Ovary (tissue), 9 donors: Measurements from ENCODE around the gene PFKFB4. TPM values are rescaled to one million over a fixed set of nuclear protein-coding genes. Genes with fewer than 3 reads are reported as not detected.

ENCODE experiments used
- DNase-seq, 5 donors: peaks; one replicate each; pipeline ENCODE4 v3.0.0-alpha.2; 2019 to 2020
- H3K27ac ChIP-seq, 2 donors: fragments of 200-600 bp; one replicate each; pipeline versions ENCODE4 v1.5.1 to v1.8.0; 2019 to 2022
- H3K27me3 ChIP-seq: fragments of 200-600 bp; one replicate; pipeline ENCODE4 v1.8.0; 2022
- H3K36me3 ChIP-seq: fragments of 200-600 bp; sonication (generic); one replicate; pipeline ENCODE4 v1.5.1; 2019
- H3K4me1 ChIP-seq: one replicate; pipeline ENCODE4 v1.8.1; 2013; ENCODE audit warnings: mild to moderate bottlenecking, moderate library complexity; ENCODE audit not compliant: insufficient read depth
- H3K4me3 ChIP-seq: fragments of 200-600 bp; sonication (generic); one replicate; pipeline ENCODE4 v1.5.1; 2017
- H3K9me3 ChIP-seq, 2 donors: fragments of 200-600 bp in 1 of 2; sonication (generic) in 1 of 2; one replicate each; pipeline versions ENCODE4 v1.5.1 to v1.8.1; 2013 to 2019; ENCODE audit warnings: mild to moderate bottlenecking in 1 of 2, moderate library complexity in 1 of 2
- EP300 ChIP-seq: sonication (generic); formaldehyde crosslinking; IDR thresholded peaks from one replicate; pipeline ENCODE4 v1.6.1; 2017; ENCODE audit warnings: antibody characterized with exemption
- POLR2A ChIP-seq: fragments of 450-650 bp; IDR thresholded peaks from one replicate; pipeline ENCODE4 v1.6.1; 2017; ENCODE audit warnings: antibody characterized with exemption, mild to moderate bottlenecking, moderate library complexity
- WGBS, 3 donors: extraction: QIAGEN DNeasy Blood & Tissue Kit in 1 of 3; methylation state at CpG; one replicate each; pipeline versions ENCODE4 v1.1.5 to v1.1.7; 2013 to 2017; 5-methylcytosine and 5-hydroxymethylcytosine counted together
- intact Hi-C, 4 donors: fragments of 100-400 bp; cut with DNase I; formaldehyde crosslinking; loops; one replicate each; pipeline versions ENCODE4 v1.11.0 to v1.15.1; 2022 to 2023
- polyA plus RNA-seq, 2 donors: library from polyadenylated mRNA; stranded (reverse); fragments of 200-250 nt in 1 of 2; fragments of 350-450 nt in 1 of 2; fragmentation: Illumina TruSeq in 1 of 2; extraction: RNeasy Lipid Tissue Mini Kit (QIAGEN cat#74804) in 1 of 2; gene quantifications; one replicate each; pipeline ENCODE4 v1.2.3, GENCODE V29; 2013 to 2014
- total RNA-seq, 7 donors: library from RNA; depleted of rRNA in 2 of 7; stranded (reverse); fragments of >200 nt in 2 of 7; fragmentation: NEBNext Ultra II Directional in 3 of 7; extraction: Animal tissue kit (Norgen Biotek cat#: 25700) in 3 of 7; gene quantifications; one replicate each; pipeline versions ENCODE4 v1.1.0 to v1.2.4, GENCODE V29; 2016 to 2023
- TF ChIP-seq, protein P1 (sequence below), 3 donors: fragments of 450-650 bp in 2 of 3; fragments of 200-600 bp in 1 of 3; IDR thresholded peaks; one replicate each; pipeline versions ENCODE4 v1.5.1 to v1.8.0; 2016 to 2022; ENCODE audit warnings: antibody characterized with exemption in 3 of 3, mild to moderate bottlenecking in 1 of 3
- donor health status: DM: no; HTN: no; CAD: no; lungs with moderate emphysema.
- donor health status: DM: no; HTN: no; CAD: no.
- donor health status: Bipolar disorder and iron deficiency.
- donor health status: DM: yes; HTN: yes; CAD: no.
- donor health status: DM: no; HTN: no; CAD: no.
- donor health status: DM: yes; HTN: yes; CAD: no.

The PFKFB4 gene
- total and polyA plus RNA-seq, 9 donors, result 2.3 to 8.0 (median 5.6) TPM

DNA sequence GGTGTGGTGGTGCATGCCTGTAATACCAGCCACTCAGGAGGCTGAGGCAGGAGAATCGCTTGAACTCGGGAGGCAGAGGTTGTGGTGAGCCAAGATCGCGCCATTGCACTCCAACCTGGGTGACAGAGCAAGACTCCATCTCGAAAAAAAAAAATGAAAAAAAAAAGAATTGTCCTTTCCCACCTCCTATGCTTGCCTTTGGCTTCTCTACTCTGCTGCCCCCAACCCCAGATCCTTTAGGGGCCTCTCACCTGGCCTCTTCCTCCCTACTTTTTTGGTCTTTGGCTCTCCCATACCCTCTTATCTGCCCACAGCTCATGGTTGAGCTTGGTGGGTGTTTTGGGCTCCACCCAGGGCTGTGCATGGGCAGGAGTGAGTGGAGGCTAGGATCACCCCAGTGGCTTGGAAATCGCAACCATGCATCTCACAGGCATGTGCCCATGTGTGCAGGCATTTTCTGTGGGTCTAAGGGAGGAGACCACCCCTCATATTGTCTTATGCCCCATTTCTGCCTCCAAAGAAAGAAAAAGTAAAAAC, 50.6 kb downstream of the PFKFB4 start:
- no peaks in the 10 kb centered on the region for H3K36me3 ChIP-seq
- WGBS, 3 donors, result 91 to 94% (median 94%) methylated on average over 6 of the region's 6 CpGs
- H3K27ac ChIP-seq, result no peak overlapping the region

DNA sequence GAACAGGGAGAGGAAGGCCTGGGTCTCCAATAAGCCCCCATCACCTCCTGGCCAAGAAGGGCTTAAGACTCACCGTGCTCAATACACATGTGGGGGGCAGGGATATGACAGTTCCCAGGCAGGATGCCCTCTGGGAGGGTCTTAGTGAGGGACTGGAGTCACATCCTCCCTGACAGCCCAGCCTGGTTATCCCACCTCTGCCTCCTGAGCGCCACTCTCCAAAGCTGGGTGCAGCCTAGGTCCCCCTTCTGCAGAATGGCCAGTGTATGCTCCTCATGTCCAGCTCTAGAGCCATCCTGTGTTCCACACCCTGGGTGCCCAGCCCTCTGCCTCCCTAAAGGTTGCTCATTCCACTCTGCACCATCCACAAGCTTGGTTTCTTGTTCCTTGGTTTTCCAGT, 51.5 kb downstream of the PFKFB4 start:
- Histone ChIP-seq H3K4me1 (peaks cover 13% of the 10 kb centered on the region), H3K36me3 (no peaks in the 10 kb centered on the region), H3K27me3 (no peaks in the 10 kb centered on the region), H3K9me3 (no peaks in the 10 kb centered on the region), H3K4me3 (no peak overlapping the region), H3K27ac (peak overlapping the region in 1 of 2 donors; percentile 90)
- TF ChIP-seq EP300 (no peak), POLR2A (no peak)
- TF ChIP-seq, protein P1, sequence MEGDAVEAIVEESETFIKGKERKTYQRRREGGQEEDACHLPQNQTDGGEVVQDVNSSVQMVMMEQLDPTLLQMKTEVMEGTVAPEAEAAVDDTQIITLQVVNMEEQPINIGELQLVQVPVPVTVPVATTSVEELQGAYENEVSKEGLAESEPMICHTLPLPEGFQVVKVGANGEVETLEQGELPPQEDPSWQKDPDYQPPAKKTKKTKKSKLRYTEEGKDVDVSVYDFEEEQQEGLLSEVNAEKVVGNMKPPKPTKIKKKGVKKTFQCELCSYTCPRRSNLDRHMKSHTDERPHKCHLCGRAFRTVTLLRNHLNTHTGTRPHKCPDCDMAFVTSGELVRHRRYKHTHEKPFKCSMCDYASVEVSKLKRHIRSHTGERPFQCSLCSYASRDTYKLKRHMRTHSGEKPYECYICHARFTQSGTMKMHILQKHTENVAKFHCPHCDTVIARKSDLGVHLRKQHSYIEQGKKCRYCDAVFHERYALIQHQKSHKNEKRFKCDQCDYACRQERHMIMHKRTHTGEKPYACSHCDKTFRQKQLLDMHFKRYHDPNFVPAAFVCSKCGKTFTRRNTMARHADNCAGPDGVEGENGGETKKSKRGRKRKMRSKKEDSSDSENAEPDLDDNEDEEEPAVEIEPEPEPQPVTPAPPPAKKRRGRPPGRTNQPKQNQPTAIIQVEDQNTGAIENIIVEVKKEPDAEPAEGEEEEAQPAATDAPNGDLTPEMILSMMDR (IDR thresholded peaks at IDR 0.05), result no peak
- WGBS, 3 donors, result 70 to 73% (median 72%) methylated on average over 2 of the region's 2 CpGs
- no peak for DNase-seq
- intact Hi-C loops, result loop anchor here in 1 of 4 donors (5.0 kb wide), 1 partner anchor 42 kb away; no protein-coding TSS in a partner anchor

More for the DNA sequence above, 50.6 kb downstream of the PFKFB4 start:
- TF ChIP-seq, protein P1 (IDR thresholded peaks at IDR 0.05), result no peak
- TF ChIP-seq POLR2A, result no peak
- no peak for TF ChIP-seq EP300
- DNase-seq, result no peak
- Histone ChIP-seq H3K9me3 (no peaks in the 10 kb centered on the region), H3K4me3 (no peak overlapping the region), H3K27me3 (no peaks in the 10 kb centered on the region), H3K4me1 (peaks cover 13% of the 10 kb centered on the region)
- intact Hi-C loops, result loop anchor here in 1 of 4 donors (5.0 kb wide), 1 partner anchor 41 kb away; no protein-coding TSS in a partner anchor

DNA sequence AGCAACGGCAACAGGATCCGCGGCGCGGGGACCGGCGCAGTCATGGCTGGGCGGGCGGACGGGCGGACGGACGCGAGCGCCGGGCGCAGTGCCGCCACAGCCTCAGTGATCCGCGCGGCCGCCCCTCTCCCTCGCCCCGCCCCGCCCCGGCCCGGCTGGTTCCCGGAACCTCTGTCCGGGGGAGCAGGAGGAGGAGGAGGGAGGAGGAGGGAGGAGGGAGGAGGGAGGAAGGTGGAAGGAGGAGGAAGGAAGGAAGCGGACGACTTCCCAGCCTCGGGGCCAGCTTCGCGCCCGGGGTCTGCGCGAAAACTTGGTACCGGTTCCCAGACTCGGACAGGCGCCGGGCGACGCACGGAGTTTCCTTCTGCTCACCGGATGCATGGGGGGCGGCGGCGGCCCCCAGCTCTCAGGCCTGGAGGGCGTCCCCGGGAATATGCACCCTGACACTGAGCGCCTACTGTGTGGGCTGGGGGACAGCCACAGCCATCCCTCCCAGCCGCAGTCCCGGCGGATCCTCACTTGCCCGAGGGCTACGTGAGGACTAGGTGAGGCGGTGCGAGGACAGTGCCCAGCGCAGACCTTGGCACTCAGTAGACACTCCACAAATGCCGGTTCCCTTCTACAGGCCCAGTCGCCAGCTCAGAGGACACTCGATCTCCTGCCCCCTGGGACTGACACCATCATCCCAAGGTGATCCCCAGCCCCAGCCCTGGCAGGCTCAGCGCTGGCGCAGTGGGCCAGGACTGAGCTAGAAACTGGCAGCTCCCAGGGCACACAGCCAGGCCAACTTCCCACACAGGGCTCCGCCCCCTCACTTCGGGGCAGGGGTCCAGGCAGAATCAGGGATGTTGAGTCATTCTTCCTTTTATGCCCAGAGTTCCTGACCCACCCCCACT, 52.3 kb downstream of the PFKFB4 start, which contains the start of gene SHISA5:
Gene SHISA5, minus strand, starts transcription at position 124 of the 896 bp plus-strand sequence. Its CDS starts 80 bp downstream, at position 44.
- intact Hi-C loops, result no loop called here
- Histone ChIP-seq H3K4me3 (peak within 1 kb of the TSS; percentile 66), H3K27ac (peak within 1 kb of the TSS; percentile 84 to 90), H3K9me3 (no peaks in the 10 kb centered on the region), H3K27me3 (no peaks in the 10 kb centered on the region), H3K4me1 (peaks cover 13% of the 10 kb centered on the region), H3K36me3 (no peaks in the 10 kb centered on the region)
- TF ChIP-seq POLR2A, result peak; percentile 54
- TF ChIP-seq EP300, result peak; percentile 40
- TF ChIP-seq, protein P1 (IDR thresholded peaks at IDR 0.05), result no peak
- peak; percentile 80 to 87 (median 85) for DNase-seq
- WGBS, 3 donors, result 0 to 1% (median 1%) methylated on average over 54 to 65 of the region's 66 CpGs

DNA sequence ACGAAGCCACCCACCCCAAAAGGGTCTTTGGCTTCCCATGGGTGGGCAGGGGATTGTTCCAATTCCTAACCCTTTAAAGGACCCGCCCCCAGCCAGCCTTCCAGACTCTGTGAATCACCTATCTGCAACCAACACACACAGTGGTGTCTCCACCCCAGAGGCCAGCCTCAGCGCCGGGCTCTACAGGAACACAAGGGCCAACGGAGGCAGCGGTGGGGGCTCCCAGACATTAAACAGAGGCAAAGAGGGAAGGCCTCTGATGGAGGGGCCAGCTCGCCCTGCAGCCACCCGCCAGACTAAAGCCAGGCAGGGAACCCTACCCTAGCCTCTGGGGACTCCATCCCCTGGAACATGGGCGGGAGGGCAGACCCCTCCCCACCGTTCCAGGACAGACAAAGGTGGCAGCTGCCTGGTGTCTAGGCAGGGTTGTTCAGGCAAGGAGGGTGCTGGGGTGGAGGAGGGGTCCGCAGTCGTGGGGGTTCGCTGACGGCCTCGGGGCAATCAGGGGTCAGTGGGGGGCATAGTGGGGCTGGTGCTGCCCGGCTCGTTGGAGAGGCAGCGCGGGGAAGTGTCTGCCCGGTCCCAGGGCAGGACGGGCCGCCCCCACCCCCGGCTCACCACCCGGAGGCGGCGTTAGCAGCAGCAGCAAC, 53.1 kb downstream of the PFKFB4 start:
- Histone ChIP-seq H3K36me3 (no peaks in the 10 kb centered on the region), H3K4me1 (peaks cover 13% of the 10 kb centered on the region), H3K27ac (peak overlapping the region; percentile 84 to 90), H3K4me3 (peak overlapping the region; percentile 66), H3K27me3 (no peaks in the 10 kb centered on the region), H3K9me3 (no peaks in the 10 kb centered on the region)
- DNase-seq, result peak; percentile 56 to 71 (median 63)
- TF ChIP-seq EP300 (no peak), POLR2A (peak; percentile 25)
- intact Hi-C loops, result no loop called here
- WGBS, 3 donors, result 5 to 7% (median 6%) methylated on average over 8 to 26 of the region's 26 CpGs
